Measurements from ENCODE around the gene MLLT3. TPM values are rescaled to one million over a fixed set of nuclear protein-coding genes. Genes with fewer than 3 reads are reported as not detected.
A peak's percentile ranks its signal among the peaks of the same experiment; 100 is the strongest.

MLLT3 gene
- total and polyA plus RNA-seq, 2 experiments from 2014 or later, result 13.7 to 39.2 TPM

- H3K9me3 ChIP-seq (ENCODE audit: low read depth), result no peaks in the 10 kb centered on the region
- no peaks in the 10 kb centered on the region for H3K9me2 ChIP-seq (replicated peaks; ENCODE audit: insufficient read depth)
- no peak overlapping the region for H3K4me3 ChIP-seq
- H3K36me3 ChIP-seq (replicated peaks; ENCODE audit: insufficient read depth, low read depth), result no peaks in the 10 kb centered on the region
- no peak for DNase-seq (ENCODE audit: low spot score)
- H4K20me1 ChIP-seq (ENCODE audit: insufficient read depth, poor library complexity, severe bottlenecking), result no peaks in the 10 kb centered on the region
- H2AFZ ChIP-seq, result no peak overlapping the region
- peak overlapping the region; percentile 51 for H3K4me2 ChIP-seq
- no peak overlapping the region for H3K27ac ChIP-seq
- peaks cover 11% of the 10 kb centered on the region for H3K79me2 ChIP-seq
- H3K4me1 ChIP-seq (ENCODE audit: insufficient read depth), result peaks cover 47% of the 10 kb centered on the region
- WGBS (ENCODE audit: low lambda C conversion rate, missing lambda C conversion rate), result 91% methylated on average over 5 of the region's 5 CpGs
- TF ChIP-seq, protein P1, sequence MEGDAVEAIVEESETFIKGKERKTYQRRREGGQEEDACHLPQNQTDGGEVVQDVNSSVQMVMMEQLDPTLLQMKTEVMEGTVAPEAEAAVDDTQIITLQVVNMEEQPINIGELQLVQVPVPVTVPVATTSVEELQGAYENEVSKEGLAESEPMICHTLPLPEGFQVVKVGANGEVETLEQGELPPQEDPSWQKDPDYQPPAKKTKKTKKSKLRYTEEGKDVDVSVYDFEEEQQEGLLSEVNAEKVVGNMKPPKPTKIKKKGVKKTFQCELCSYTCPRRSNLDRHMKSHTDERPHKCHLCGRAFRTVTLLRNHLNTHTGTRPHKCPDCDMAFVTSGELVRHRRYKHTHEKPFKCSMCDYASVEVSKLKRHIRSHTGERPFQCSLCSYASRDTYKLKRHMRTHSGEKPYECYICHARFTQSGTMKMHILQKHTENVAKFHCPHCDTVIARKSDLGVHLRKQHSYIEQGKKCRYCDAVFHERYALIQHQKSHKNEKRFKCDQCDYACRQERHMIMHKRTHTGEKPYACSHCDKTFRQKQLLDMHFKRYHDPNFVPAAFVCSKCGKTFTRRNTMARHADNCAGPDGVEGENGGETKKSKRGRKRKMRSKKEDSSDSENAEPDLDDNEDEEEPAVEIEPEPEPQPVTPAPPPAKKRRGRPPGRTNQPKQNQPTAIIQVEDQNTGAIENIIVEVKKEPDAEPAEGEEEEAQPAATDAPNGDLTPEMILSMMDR (IDR thresholded peaks at IDR 0.05; ENCODE audit: poor library complexity), result no peak
- TF ChIP-seq EZH2 (IDR thresholded peaks at IDR 0.05; ENCODE audit: borderline replicate concordance) (no peak), EZH2phosphoT487 (IDR thresholded peaks at IDR 0.05; ENCODE audit: low read depth, severe bottlenecking, unreplicated experiment) (no peak)
- H3K27me3 ChIP-seq, result no peaks in the 10 kb centered on the region
Observed at GRCh38 chr9:20380546-20380945, 241.8 kb downstream of the MLLT3 start.

DNA sequence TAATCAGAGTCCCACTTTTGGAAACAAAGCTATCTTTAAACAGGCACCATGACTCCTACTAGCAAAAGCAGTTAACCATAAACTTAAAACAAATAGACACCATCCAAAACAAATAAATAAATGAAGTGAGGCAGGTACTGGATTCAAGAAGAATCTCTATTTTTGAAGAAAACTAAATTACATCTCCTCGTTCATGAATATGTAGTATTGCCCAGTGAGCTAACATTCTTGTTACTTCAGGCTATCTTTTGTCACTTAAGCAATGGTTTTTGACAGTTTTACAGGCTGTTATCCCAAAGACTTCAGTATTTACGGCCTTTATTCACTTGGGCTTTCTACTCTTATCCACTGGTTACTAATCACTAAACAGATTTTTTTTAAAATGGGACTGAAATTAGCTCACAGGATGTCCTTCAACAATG is 242.5 kb downstream of the MLLT3 start:
- no peak for DNase-seq (ENCODE audit: low spot score)
- TF ChIP-seq EZH2phosphoT487 (IDR thresholded peaks at IDR 0.05; ENCODE audit: low read depth, severe bottlenecking, unreplicated experiment) (no peak), EZH2 (IDR thresholded peaks at IDR 0.05; ENCODE audit: borderline replicate concordance) (no peak)
- TF ChIP-seq, protein P1 (IDR thresholded peaks at IDR 0.05; ENCODE audit: poor library complexity), result no peak
- peaks cover 13% of the 10 kb centered on the region for H3K79me2 ChIP-seq
- peak overlapping the region; percentile 51 for H3K4me2 ChIP-seq
- H2AFZ ChIP-seq, result no peak overlapping the region
- no peaks in the 10 kb centered on the region for H4K20me1 ChIP-seq (ENCODE audit: insufficient read depth, poor library complexity, severe bottlenecking)
- H3K9me3 ChIP-seq (ENCODE audit: low read depth), result no peaks in the 10 kb centered on the region
- H3K9me2 ChIP-seq (replicated peaks; ENCODE audit: insufficient read depth), result no peaks in the 10 kb centered on the region
- no peaks in the 10 kb centered on the region for H3K36me3 ChIP-seq (replicated peaks; ENCODE audit: insufficient read depth, low read depth)
- no peak overlapping the region for H3K4me3 ChIP-seq
- H3K27ac ChIP-seq, result no peak overlapping the region
- peaks cover 44% of the 10 kb centered on the region for H3K4me1 ChIP-seq (ENCODE audit: insufficient read depth)
- WGBS (ENCODE audit: low lambda C conversion rate, missing lambda C conversion rate), result 43% methylated on average over 2 of the region's 2 CpGs
- no peaks in the 10 kb centered on the region for H3K27me3 ChIP-seq

DNA sequence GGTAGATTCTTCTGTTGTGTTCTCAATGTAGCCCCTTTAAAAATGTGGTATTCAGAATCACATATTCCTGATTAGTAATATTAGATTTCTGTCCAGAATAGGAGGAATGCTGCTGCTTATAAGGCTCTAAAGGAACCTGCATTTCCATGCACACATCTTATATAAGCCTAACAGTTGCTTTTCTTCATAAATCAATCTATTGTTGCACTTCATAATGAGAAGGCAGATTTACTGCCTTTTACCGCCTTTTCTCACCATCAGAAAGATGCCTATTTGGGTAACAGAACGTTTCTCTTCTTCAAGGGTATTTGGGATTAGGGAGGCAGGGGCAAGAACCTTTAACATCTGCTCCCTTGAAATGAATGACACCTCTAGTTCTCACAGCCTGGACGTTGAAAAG is 243.4 kb downstream of the MLLT3 start:
- DNase-seq (ENCODE audit: low spot score), result no peak
- H3K9me3 ChIP-seq (ENCODE audit: low read depth), result no peaks in the 10 kb centered on the region
- no peak overlapping the region for H3K4me2 ChIP-seq
- TF ChIP-seq EZH2phosphoT487 (IDR thresholded peaks at IDR 0.05; ENCODE audit: low read depth, severe bottlenecking, unreplicated experiment) (no peak), EZH2 (IDR thresholded peaks at IDR 0.05; ENCODE audit: borderline replicate concordance) (no peak)
- TF ChIP-seq, protein P1 (IDR thresholded peaks at IDR 0.05; ENCODE audit: poor library complexity), result no peak
- H3K79me2 ChIP-seq, result peaks cover 16% of the 10 kb centered on the region
- no peak overlapping the region for H2AFZ ChIP-seq
- H3K27ac ChIP-seq, result no peak overlapping the region
- H3K4me3 ChIP-seq, result no peak overlapping the region
- no peaks in the 10 kb centered on the region for H3K9me2 ChIP-seq (replicated peaks; ENCODE audit: insufficient read depth)
- peaks cover 42% of the 10 kb centered on the region for H3K4me1 ChIP-seq (ENCODE audit: insufficient read depth)
- H3K36me3 ChIP-seq (replicated peaks; ENCODE audit: insufficient read depth, low read depth), result no peaks in the 10 kb centered on the region
- H4K20me1 ChIP-seq (ENCODE audit: insufficient read depth, poor library complexity, severe bottlenecking), result no peaks in the 10 kb centered on the region
- 43% methylated on average over 3 of the region's 3 CpGs for WGBS (ENCODE audit: low lambda C conversion rate, missing lambda C conversion rate)
- no peaks in the 10 kb centered on the region for H3K27me3 ChIP-seq

DNA sequence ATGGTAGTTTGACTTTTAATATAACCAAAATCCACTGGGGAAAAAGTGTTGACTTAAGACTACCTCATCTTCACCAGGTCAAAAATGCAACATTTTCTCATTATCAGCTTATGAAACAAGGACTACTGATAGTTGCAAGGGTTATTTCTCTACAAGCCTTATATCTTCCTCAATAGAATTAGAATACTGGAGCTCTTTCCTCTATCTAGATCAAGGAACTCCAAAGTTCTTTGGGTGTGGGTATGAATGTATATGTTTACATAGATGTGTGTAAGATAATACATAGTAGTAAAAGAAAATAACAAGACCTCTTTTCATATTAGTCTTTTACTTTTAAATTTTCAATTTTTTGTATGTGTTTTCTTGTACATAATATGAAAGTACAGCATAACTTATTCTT is 244.5 kb downstream of the MLLT3 start:
- no peaks in the 10 kb centered on the region for H3K27me3 ChIP-seq
- H2AFZ ChIP-seq, result no peak overlapping the region
- no peaks in the 10 kb centered on the region for H3K9me3 ChIP-seq (ENCODE audit: low read depth)
- DNase-seq (ENCODE audit: low spot score), result no peak
- H4K20me1 ChIP-seq (ENCODE audit: insufficient read depth, poor library complexity, severe bottlenecking), result no peaks in the 10 kb centered on the region
- H3K9me2 ChIP-seq (replicated peaks; ENCODE audit: insufficient read depth), result no peaks in the 10 kb centered on the region
- no peak overlapping the region for H3K27ac ChIP-seq
- H3K4me1 ChIP-seq (ENCODE audit: insufficient read depth), result peaks cover 33% of the 10 kb centered on the region
- TF ChIP-seq, protein P1 (IDR thresholded peaks at IDR 0.05; ENCODE audit: poor library complexity), result no peak
- no peak for TF ChIP-seq EZH2phosphoT487 (IDR thresholded peaks at IDR 0.05; ENCODE audit: low read depth, severe bottlenecking, unreplicated experiment)
- no peak for TF ChIP-seq EZH2 (IDR thresholded peaks at IDR 0.05; ENCODE audit: borderline replicate concordance)
- no peak overlapping the region for H3K4me2 ChIP-seq
- H3K4me3 ChIP-seq, result no peak overlapping the region
- H3K79me2 ChIP-seq, result peaks cover 17% of the 10 kb centered on the region
- H3K36me3 ChIP-seq (replicated peaks; ENCODE audit: insufficient read depth, low read depth), result no peaks in the 10 kb centered on the region
